GM18519 (cell line): ENCODE measurements around the gene ATP6V0A1.
"Not testable (repeated sequence)": the region's sequence is repeated elsewhere in the genome, so short reads cannot be mapped to it uniquely, and the experiment has no call there.

Experiments
- ATAC-seq: cut with Tn5 transposase; IDR thresholded peaks from one replicate; pipeline ENCODE4 v1.9.1; 2021; ENCODE audit warnings: mild to moderate bottlenecking, moderate library complexity; ENCODE audit not compliant: unreplicated experiment, low FRiP score

Gene ATP6V0A1

GRCh38 chr17:42431758-42432161, 26.9 kb upstream of the ATP6V0A1 start:
- no peak for ATAC-seq

- no peak for ATAC-seq
Observed at GRCh38 chr17:42436391-42436790, 22.3 kb upstream of the ATP6V0A1 start.

- ATAC-seq: no peak
Observed at GRCh38 chr17:42438600-42439567, 19.8 kb upstream of the ATP6V0A1 start.

- no peak for ATAC-seq
Observed at GRCh38 chr17:42441371-42442195, 17.1 kb upstream of the ATP6V0A1 start.

- no peak for ATAC-seq
Observed at GRCh38 chr17:42442196-42442565, 16.5 kb upstream of the ATP6V0A1 start.

GRCh38 chr17:42449176-42449575, 9.5 kb upstream of the ATP6V0A1 start:
- ATAC-seq: not testable (repeated sequence)

GRCh38 chr17:42449838-42450237, 8.8 kb upstream of the ATP6V0A1 start:
- ATAC-seq: not testable (repeated sequence)

- not testable (repeated sequence) for ATAC-seq
Observed at GRCh38 chr17:42451270-42451669, 7.4 kb upstream of the ATP6V0A1 start.

- ATAC-seq: no peak
Observed at GRCh38 chr17:42453439-42453838, 5.2 kb upstream of the ATP6V0A1 start.

GRCh38 chr17:42454987-42455386, 3.7 kb upstream of the ATP6V0A1 start:
- ATAC-seq: not testable (repeated sequence)

- no peak for ATAC-seq
Observed at GRCh38 chr17:42456223-42457106, 2.2 kb upstream of the ATP6V0A1 start.

- ATAC-seq: no peak
Observed at GRCh38 chr17:42457107-42457792, 1.4 kb upstream of the ATP6V0A1 start.

GRCh38 chr17:42459256-42459800, 650 bp downstream of the ATP6V0A1 start:
- ATAC-seq: no peak

GRCh38 chr17:42459801-42460281, 1.2 kb downstream of the ATP6V0A1 start:
- no peak for ATAC-seq

- no peak for ATAC-seq
Observed at GRCh38 chr17:42460371-42460770, 1.7 kb downstream of the ATP6V0A1 start.

- no peak for ATAC-seq
Observed at GRCh38 chr17:42463976-42464400, 5.3 kb downstream of the ATP6V0A1 start.

- ATAC-seq: no peak
Observed at GRCh38 chr17:42467889-42468288, 9.2 kb downstream of the ATP6V0A1 start.

GRCh38 chr17:42472709-42473521, 14.2 kb downstream of the ATP6V0A1 start:
- no peak for ATAC-seq
